Measurements from ENCODE around the gene BCAS1.
A peak's percentile ranks its signal among the peaks of the same experiment; 100 is the strongest.

BCAS1 gene

DNA sequence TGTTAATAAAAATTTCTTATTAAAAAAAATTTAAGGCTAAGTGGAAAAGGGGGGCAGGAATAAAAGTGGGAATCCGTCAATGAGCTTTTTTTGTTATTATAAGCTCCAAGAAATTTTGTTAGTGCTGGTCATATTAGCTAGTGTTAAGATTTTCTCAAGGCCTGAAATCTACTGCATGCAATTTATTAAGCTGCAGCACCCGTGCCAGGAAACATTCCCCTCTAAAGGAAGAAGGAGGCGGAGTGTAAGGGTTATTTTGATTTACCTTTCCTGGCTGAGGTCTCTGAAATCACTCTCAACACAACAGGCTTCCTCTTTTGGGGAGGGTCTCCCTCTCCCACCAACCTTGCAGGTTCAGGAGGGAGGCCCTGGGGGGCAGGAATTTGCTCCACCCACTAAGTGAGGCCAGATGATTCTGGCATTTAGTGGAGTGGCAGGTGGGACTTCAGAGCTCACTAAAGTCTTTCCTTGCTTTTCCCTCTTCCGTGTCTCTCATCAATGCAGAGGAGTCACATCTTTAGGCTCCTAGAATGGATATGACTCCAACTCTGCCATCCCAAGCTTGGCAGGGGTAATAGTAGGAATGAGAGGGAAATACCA, 168.8 kb downstream of the BCAS1 start:
- DNase-seq (ENCODE audit: low spot score), result no peak

GRCh38 chr20:53901064-53901463, 169.3 kb downstream of the BCAS1 start:
- peak; percentile 76 for DNase-seq (ENCODE audit: low spot score)

GRCh38 chr20:53900380-53900999, 169.9 kb downstream of the BCAS1 start:
- DNase-seq (ENCODE audit: low spot score), result peak; percentile 90

DNA sequence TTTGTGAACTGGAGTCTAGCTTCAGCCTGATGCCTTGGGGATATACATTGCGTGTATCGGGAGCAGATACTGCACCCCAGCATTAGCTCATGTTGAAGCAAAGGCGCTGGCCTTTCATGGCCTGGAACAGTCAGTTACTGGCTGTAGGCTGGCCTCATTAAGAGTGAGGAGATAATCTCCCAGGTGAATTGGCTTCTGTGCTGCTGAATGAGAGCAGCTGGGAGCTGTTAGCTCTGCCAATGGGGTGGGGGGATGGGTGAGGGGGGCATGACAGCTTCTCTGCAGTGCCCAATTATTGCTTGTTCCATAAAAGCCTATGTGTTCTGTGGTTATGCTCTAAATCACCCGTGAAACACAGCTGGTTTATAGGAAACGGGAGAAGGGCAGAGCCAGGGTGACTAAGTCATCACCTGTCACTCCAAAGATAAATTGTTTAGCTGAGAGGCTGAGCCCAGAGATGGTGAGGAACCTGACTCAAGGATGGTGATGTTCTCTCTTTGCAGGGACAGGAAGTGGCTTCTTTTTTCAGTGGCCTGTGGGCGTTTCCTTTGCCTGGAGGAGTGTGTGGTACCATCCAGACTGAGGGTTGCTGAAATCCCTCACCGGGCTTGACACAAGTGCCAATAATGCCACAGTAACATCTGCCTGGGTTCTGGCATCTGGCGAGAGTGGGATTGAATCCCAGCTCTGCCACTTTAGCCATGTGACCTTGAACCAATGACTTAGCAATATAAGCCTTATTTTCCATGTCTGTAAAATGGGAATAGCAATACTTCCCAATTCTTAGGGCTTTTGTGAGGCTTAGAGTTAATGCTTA, 170.8 kb downstream of the BCAS1 start:
- peak; percentile 71 for DNase-seq (ENCODE audit: low spot score)

DNA sequence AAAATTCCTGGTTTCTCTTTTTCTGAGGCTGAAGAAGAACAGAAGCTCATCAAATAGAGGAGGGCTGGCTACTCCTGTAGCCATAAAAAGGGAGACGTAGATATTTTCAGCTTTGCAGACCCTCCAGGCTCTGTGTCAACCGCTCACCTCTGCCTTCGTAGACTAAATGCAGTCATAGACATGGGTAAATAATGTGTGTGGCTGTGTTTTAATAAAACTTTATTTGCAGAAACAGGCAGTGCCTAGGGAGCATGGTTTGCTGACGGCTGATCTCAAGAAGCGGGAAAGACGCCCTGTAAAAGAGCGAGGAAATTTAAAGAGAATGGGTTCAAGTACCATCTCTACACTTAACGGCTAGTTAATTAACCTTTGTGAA, 171.8 kb downstream of the BCAS1 start:
- no peak for DNase-seq (ENCODE audit: low spot score)

DNA sequence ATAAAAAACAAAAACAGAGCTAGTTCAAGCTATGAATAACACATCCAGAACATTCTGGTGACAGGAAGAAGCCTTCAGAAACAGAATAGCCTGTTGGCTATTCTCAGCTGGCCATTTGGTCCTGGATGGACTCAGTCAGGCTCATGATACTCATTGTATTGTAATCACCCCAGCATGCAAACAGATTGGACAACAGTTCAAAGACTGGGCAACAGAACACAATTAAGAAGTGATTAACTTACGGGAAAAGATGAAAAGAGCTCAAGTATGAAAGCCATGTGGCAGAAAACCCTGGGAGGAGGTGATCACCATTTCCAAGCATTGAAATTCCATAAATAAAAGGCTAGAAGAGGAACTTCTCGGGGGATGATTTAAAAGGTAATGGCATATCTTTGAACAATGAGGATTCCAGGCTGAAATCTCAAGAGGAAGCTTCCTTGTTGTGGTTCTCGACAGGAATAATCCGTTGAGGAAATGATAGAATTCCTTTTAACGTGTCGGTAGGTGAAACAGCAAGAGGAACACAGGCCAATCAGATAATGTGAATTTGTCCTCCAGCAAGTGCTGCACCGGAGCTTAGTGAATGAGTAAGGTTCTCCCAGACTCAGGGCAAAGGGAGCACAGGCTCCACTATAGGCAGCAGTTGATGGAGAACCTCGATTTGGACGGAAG, 172.4 kb downstream of the BCAS1 start:
- peak; percentile 61 for DNase-seq (ENCODE audit: low spot score)

DNA sequence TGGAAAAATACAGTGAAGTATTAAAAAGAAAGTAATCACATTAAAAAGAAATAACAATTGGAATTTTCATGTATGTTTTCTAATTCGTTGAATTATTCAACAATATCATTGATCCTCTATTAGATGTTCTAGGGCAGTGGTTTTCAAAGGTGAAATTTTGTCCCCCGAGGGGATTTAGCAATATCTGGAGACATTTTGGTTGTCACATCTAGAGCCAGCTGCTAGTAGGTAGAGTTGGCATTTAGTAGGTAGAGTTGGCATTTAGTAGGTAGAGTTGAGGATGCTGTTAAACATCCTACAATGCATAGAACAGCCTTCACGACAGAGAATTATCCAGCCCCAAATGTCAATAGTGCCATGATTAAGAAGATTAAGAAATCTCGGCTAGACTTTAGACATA, 173.7 kb downstream of the BCAS1 start:
- no peak for DNase-seq (ENCODE audit: low spot score)

DNA sequence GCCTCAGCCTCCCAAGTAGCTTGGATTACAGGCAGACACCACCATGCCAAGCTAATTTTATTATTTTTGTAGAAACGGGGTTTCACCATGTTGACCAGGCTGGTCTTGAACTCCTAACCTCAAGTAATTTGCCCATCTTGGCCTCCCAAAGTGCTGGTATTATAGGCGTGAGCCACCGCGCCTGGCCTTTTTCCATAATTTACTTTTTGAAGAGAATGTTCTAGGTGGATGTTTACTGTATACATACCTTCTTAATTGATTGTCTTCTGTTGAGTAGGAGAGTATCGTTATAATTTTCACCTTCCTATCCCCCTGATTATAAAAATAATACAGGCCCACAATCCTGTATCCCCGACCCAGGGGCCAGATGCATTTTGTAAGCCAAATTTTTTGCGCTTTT, 174.4 kb downstream of the BCAS1 start:
- DNase-seq (ENCODE audit: low spot score), result no peak

GRCh38 chr20:53895385-53895755, 175.0 kb downstream of the BCAS1 start:
- no peak for DNase-seq (ENCODE audit: low spot score)

DNA sequence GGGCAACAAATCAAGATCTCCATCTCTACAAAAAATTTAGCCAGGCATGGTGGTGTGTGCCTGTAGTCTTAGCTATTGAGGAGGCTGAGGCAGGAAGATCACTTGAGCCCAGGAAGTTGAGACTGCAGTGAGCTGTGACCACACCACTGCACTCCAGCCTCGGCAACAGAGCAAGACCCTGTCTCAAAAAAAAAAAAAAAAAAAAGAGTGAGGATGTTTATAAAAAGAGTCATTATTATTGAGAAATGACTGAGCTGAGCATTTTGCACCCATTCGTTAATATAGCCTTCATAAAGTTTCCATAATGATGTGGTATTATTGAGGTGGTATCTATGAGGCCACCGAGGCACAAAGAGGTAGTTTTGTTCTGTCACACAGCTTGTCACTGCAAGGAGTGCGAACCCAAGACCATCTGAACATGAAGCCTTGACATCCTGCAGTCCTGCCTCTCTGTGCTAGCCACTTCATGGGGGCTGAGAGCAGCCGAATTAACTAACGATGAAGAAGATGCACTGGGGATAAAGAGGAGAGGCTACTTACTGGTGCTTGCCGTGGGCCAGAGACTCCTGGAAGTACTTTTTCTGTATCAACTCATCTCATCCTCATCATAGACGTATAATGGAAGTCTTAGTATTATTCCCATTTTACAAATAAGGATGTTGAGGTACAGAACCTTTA, 175.5 kb downstream of the BCAS1 start:
- DNase-seq (ENCODE audit: low spot score), result no peak
